HG02943 (cell line): ENCODE results near the gene TRPV6.

Experiments
- ATAC-seq: cut with Tn5 transposase; IDR thresholded peaks from one replicate; pipeline ENCODE4 v1.9.1; 2021; ENCODE audit warnings: mild to moderate bottlenecking, low read depth, moderate library complexity; ENCODE audit not compliant: unreplicated experiment

TRPV6 gene

DNA sequence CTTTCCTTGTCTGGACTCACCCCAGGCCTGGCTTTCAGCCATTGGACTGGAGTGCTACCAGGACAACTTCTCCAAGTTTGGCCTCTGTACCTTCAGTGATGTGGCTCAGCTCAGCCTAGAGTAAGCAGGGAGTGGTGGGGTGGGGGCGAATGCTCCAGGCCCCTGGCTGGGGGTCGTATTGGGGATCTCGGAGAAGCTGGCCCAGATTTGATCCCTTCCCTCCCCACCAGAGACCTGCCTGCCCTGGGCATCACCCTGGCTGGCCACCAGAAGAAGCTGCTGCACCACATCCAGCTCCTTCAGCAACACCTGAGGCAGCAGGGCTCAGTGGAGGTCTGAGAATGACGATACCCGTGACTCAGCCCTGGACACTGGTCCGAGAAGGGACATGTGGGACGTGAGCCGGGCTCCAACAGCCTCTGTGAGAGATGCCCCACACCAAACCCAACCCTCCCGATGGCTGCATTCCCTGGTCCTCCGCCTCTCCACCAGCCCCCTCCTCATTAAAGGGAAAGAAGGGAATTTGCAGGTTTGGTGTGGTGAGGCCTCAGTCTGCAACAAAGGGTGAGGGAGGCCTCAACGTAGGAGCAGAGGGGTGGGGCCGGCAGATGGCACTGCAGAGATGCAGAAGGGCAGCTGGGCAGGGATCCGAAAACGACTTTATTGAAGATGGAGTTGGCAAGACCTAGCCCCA is 14.8 kb downstream of the TRPV6 start:
- ATAC-seq = no peak

DNA sequence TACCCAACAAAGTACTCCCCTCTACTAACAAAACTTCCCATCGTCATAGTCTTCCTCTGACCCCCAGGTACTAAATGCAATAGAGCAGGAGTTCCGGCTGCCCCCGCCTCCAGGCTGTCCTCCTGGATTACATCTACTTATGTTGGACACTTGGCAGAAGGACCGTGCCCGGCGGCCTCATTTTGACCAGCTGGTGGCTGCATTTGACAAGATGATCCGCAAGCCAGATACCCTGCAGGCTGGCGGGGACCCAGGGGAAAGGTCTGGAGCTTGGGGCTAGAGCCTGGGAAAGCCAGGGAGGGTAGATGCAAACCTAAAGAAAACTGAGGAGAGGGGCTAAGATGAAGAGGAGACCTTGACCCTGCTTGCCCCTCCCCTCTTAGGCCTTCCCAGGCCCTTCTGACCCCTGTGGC is 15.4 kb downstream of the TRPV6 start:
- no peak for ATAC-seq

DNA sequence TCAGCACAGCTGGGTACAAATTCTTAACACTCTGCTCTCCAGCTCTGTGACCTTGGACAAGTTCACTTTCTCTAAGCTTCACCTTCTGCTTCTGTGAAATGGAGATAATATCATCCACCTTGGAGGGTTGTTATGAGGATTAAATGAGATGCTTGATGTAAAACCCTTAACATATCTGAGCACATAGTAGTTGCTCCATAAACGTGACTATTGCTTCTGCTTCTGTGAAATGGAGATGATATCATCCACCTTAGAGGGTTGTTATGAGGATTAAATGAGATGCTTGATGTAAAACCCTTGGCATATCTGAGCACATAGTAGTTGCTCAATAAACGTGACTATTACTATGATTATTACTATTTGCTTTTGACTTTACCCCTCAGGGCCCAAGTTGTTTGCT is 16.1 kb downstream of the TRPV6 start:
- ATAC-seq = no peak

DNA sequence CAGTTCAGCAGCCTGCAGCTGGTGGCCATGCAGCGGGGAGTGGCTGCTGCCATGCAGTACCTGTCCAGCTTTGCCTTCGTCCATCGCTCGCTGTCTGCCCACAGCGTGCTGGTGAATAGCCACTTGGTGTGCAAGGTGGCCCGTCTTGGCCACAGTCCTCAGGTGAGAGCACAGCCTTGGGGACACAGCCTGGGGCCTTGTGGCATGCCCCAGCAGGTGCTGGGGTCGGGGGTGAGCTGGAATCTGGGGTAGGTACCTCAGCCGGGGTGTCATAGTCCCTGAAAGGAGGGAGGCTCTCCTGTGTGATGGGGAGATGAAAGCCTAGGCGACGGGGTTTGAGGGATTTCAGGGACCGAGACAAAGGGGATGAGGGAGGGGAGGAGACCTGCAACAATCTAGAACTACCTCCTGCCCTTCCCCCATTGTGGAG is 16.5 kb downstream of the TRPV6 start:
- no peak for ATAC-seq

DNA sequence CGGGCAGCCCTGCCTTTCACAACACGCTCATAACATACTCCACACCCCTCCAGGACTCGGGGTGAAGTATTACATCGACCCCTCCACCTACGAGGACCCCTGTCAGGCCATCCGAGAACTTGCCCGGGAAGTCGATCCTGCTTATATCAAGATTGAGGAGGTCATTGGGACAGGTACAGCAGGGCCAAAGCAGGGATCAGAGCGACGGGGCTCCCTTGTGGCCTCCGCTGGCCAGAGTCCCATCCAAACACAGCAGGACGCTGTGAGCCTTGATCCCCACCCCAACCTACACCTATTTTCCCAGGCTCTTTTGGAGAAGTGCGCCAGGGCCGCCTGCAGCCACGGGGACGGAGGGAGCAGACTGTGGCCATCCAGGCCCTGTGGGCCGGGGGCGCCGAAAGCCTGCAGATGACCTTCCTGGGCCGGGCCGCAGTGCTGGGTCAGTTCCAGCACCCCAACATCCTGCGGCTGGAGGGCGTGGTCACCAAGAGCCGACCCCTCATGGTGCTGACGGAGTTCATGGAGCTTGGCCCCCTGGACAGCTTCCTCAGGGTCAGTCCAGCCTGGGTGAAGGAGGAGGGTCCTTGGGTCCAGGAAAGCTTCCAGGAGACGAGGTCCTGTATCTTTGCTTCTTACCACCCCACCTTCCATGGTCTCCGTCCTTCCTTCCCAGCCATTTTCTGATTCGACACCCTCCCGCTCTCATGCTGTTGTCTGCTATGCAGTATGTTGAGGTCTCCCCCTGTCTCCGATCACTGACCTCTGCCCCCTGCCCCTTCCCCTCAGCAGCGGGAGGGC is 17.2 kb downstream of the TRPV6 start:
- ATAC-seq = no peak

DNA sequence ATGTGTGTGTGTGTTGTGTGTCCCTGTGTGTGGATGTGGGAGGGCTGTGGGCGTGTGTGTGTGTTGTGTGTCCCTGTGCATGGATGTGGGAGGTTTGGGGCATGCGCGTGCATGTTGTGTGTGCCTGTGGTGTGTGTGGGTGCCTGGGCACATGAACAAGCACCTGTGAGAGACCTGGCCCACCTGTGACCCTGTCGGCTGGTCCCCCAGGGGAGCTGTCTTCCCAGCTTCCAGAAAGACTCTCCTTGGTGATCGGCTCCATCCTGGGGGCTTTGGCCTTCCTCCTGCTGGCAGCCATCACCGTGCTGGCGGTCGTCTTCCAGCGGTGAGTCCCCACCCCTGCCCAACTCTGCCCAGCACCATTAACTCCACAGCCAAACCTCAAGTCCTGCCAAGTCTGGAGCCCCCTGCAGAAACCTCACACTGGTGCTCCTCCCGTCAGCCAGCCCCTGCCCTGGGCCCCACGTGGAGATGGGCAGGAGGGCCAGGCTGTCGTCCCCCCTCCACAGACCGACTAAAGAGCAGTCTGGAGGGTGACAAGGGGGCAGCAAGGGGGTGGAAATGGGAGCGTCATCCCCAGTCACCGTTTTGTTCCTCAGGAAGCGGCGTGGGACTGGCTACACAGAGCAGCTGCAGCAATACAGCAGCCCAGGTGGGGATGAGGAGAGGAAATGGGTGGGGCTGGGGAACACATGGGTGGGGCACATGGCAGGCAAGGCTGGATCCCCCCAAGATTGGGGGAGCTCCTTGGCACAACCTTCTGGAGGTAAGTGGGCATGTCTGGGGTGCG is 18.0 kb downstream of the TRPV6 start:
- ATAC-seq = no peak

DNA sequence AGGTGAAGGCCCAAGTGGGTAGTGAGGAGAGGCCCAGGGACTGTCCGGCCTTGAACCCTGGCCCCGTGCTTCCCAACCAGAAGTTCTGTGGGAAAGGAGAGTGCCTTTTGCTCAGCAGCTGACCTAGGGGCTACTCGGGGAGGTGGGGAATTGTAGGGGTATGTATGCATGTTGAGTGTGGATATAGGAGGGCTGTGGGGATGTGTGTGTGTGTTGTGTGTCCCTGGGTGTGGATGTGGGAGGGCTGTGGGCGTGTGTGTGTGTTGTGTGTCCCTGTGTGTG is 18.5 kb downstream of the TRPV6 start:
- ATAC-seq = no peak

DNA sequence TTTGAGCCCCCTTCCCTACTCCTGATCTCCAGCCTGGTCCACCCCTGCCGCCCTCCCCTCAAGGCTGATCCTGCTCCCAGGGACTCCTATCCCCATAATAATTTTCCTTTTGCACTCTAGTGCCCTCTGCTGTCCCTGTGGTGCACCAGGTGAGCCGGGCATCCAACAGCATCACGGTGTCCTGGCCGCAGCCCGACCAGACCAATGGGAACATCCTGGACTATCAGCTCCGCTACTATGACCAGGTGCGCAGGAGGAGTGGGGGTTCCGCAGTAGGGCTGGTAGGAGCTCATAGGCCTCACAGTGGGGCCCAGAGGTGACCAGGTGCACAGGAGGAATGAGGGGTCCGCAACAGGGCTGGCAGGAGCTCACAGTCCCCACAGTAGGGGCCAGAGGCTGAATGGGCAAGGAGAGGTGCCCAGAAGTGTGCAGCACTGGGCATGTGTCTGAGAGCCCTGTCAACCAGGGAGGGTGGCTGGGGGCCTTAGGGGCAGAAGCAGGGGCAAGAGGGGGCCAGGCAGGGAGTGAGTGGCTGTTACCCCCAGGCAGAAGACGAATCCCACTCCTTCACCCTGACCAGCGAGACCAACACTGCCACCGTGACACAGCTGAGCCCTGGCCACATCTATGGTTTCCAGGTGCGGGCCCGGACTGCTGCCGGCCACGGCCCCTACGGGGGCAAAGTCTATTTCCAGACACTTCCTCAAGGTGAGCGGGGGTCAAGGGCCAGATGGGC is 19.0 kb downstream of the TRPV6 start:
- ATAC-seq = no peak

DNA sequence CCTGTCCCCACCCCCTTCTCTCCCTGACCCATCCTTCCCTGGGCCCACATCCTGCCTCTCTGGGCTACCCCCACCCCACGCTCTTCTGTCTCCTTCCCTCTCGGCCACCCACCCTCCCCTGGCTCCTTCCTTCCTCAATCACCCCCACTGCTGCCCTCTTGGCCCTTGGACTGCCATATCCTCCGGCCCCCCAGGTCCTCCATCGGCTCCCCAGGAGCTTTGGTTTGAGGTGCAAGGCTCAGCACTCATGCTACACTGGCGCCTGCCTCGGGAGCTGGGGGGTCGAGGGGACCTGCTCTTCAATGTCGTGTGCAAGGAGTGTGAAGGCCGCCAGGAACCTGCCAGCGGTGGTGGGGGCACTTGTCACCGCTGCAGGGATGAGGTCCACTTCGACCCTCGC is 19.8 kb downstream of the TRPV6 start:
- no peak for ATAC-seq

DNA sequence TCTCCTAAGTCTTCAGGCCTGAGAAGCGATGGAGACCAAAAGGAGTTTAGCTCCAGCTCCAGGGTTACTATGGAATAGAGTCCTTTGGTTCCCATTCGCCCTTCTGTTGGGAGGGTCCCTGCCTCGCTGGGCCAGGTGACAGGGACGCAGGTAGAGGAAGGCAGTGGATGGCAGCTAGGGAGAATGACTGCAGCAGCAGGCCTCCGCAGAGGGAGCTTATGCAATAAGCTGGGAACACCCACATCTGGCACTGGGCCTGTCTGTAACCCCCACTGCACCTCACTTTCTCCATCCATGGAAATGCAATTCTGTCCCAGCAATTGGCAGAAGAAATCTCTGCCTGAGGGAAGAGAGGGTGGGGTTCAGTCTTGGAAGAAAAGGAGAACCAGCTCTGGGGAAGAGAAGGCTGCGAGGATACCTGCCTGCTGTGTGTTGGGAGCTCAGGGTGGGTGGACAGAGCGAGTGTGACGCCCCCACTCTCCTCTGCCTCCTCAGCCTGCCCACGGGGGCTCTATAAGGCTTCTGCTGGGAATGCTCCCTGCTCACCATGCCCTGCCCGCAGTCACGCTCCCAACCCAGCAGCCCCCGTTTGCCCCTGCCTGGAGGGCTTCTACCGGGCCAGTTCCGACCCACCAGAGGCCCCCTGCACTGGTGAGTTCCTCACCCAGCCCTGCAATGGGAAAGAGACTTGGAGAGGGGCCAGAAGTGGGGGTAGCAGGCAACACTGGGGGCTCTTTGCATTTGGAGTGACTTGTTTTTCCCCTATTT is 20.4 kb downstream of the TRPV6 start:
- no peak for ATAC-seq

DNA sequence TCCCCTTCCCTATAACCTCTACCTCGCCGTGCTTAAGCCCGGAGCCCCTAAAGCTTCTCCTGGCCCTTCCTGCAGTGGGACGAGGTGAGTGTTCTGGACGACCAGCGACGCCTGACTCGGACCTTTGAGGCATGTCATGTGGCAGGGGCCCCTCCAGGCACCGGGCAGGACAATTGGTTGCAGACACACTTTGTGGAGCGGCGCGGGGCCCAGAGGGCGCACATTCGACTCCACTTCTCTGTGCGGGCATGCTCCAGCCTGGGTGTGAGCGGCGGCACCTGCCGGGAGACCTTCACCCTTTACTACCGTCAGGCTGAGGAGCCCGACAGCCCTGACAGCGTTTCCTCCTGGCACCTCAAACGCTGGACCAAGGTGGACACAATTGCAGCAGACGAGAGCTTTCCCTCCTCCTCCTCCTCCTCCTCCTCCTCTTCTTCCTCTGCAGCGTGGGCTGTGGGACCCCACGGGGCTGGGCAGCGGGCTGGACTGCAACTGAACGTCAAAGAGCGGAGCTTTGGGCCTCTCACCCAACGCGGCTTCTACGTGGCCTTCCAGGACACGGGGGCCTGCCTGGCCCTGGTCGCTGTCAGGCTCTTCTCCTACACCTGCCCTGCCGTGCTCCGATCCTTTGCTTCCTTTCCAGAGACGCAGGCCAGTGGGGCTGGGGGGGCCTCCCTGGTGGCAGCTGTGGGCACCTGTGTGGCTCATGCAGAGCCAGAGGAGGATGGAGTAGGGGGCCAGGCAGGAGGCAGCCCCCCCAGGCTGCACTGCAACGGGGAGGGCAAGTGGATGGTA is 21.5 kb downstream of the TRPV6 start:
- ATAC-seq = no peak

DNA sequence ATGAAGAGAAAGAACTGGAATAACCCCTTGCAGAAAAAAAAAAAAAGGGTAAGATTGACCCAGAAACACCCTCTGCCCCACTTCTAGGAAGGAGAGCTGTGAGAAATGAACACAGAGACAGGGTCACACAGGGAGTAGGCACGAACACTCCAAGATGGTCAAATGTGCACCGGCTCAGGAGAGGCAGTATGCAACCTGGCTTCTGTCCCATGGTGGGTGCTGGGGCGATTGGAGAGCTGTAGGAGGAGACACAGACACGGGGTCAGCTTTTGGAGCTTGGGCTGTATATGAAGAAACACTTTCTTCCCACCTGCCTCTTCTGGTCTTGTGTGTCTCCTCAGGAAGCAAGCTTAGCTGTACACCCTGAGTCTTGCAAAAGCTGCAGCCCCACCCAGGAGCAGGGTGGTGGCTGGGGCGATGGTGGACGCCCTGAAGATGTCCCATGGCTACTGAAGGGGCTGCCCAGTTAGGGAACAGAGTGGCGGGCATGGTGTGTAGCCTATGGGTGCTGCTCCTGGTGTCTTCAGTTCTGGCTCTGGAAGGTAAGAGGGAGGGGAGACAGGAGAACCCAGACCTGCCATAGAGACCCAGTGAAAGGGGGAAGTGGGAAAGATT is 22.7 kb downstream of the TRPV6 start:
- ATAC-seq = no peak

DNA sequence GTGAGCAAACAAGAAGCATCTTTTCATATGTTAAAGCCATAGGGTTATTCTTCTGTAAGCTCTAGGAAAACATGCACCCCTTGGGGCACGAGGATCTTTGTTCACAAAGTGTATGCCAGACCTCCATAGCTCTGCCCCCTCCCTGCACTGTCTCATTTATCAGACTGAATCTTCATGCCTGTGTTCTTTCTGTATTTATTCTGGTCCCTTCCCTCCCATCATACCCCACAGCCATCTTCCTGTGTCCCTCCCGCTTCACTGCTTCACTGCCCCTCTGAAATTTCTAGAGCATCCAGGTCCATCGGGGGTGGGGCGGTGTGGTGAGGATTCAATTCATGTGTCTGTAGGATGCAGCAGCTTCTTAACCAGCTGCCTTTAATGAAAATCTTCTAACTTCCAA is 23.2 kb downstream of the TRPV6 start:
- ATAC-seq = no peak

DNA sequence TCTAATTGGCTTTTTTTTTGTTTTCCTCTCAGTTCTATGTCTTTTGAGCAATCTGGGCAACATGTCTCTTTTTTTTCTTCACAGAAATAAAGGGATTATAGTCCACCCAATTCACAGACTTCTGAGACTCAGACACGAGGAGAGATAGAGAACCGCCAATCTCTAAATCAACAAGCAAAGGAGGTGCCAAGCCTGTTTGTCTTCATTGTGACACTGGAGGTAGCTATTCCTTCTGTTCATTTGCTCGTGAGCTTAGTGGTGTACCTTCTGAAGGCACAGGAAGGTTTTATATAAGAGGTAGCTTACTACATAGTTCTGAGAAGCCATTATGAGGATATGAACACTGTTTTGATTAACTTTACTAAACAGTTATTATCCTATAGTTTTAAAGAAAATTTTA is 24.6 kb downstream of the TRPV6 start:
- no peak for ATAC-seq

DNA sequence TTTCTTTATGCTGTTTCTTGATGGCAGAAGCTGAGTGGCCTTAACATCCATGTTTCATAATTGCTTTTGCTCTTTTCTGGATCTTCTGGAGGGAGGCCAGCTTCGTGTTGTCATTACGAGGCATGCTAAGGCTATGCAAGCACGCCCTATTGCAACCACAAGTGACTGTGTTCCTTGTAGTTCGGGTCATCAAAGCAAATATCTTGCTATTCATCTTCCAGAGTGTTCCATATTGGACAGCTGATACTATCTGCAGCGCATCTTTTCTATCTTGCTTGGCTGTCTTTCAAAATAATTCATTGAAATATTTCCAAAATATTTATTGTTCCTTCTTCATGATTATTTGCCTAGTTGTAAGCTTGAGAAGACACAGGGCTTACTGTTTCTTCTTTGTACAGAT is 25.7 kb downstream of the TRPV6 start:
- ATAC-seq = no peak

DNA sequence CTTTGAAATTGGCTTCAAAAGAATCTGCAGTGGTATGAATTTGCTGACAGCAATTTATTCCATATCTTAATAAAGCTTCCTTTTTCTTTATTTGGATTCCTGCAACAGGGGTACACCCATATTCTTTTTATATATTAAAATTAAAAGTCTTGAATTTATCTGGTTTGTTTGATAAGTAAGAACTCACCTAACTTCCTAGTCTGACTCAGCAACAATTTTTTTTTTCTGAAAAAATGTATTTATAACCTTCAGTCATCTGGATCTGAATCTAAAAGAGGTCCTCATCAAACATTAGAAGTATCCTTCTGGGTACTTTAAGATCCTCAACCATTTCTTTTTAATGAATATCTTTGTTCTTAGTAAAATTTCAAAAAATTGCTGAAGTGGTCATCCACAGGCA is 26.1 kb downstream of the TRPV6 start:
- no peak for ATAC-seq

DNA sequence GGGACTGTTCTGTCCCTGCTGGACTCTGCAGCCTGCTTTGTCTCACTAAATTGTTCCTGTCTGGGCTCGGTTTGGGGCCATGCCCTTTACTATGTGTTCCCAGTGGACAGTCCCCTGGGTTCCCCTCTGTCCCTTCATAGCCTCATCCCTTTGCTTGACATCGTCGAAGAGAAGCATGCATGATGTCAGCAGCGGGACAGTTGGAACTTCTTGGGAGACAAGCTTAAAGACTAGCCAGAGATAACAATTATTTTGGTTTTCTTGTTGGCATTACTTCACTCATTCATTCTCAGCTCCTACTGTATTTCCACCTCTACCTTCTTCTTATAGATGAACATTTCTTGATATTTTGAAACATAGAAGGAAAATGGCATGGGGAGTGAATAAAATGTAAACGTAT is 27.9 kb downstream of the TRPV6 start:
- no peak for ATAC-seq

DNA sequence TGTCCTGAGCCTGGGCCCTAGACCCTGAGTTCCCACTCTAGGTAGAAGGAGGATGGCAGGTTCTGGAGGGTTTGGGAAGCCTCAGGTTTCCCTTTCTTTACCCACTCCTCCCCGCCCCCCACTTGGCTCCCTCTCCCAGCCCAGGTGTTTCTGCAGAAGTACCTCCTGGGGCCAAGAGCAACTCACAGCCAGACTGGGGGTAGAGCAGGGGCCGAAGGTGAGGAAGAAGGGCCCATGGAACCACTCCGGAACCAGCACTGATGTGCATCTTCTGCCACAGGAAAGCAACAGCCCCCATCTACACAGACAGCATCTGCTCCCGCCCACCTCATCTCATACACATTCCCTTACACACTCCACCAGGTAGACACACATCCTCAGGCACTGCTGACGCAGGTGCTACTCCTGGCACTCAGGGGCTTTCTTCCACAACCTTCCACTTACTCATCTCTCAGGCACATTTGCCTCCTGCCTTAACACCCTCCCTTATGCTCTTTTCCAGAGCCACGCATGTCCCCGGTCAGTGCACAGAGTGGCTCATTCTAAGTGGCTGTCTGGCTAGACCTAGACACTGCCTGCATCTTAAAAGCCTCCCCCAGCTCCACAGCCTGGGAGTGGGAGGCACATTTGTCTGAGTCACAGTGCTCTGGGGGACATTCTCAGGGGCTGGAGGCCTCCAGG is 28.8 kb downstream of the TRPV6 start:
- no peak for ATAC-seq
